ENCODE data around the gene IRF6.

- no peak for TF ChIP-seq CTCF (IDR thresholded peaks at IDR 0.05)
- no peak for TF ChIP-seq POLR2A (IDR thresholded peaks at IDR 0.05)
These were observed 49.9 kb downstream of the IRF6 start, which contains the start of gene TRAF3IP3 for GRCh38 chr1:209755926-209756614.
